Islet of Langerhans (tissue), 1 donor: Measurements from ENCODE around the gene CDC7.
"Not testable (repeated sequence)": the region's sequence is repeated elsewhere in the genome, so short reads cannot be mapped to it uniquely, and the experiment has no call there.

Experiments used
- FAIRE-seq: peaks from one replicate; lab custom pipeline; 2011; peaks lifted over from hg19 to GRCh38; lab: Jason Lieb, UNC

Gene CDC7

GRCh38 chr1:91511386-91511785 is 10.7 kb downstream of the CDC7 start:
- peak; percentile 94 for FAIRE-seq

GRCh38 chr1:91513160-91513559 is 12.5 kb downstream of the CDC7 start:
- peak; percentile 93 for FAIRE-seq

- FAIRE-seq, result no peak
Observed at GRCh38 chr1:91513706-91514105, 13.1 kb downstream of the CDC7 start.

DNA sequence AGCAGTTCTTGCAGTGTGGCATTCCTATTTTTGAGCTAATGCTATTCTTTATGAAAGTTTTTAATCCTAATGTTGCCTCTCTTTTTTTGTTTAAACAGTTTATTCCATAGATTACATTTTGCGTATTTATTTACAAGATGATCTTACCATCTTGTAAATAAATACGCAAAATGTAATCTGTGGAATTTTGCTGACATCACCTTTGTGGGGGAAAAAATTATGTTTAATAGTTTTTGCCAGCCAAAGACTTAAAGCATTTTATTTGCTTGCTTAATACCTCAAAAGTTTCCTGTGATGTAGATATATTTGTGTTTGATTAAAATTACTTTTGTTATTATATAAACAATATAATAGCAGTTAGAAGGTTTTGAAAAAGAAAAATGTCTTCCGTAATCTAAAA is 15.3 kb downstream of the CDC7 start:
- FAIRE-seq, result peak; percentile 74

- not testable (repeated sequence) for FAIRE-seq
Observed at GRCh38 chr1:91516605-91517004, 16.0 kb downstream of the CDC7 start.

- FAIRE-seq, result not testable (repeated sequence)
Observed at GRCh38 chr1:91519167-91519566, 18.5 kb downstream of the CDC7 start.

DNA sequence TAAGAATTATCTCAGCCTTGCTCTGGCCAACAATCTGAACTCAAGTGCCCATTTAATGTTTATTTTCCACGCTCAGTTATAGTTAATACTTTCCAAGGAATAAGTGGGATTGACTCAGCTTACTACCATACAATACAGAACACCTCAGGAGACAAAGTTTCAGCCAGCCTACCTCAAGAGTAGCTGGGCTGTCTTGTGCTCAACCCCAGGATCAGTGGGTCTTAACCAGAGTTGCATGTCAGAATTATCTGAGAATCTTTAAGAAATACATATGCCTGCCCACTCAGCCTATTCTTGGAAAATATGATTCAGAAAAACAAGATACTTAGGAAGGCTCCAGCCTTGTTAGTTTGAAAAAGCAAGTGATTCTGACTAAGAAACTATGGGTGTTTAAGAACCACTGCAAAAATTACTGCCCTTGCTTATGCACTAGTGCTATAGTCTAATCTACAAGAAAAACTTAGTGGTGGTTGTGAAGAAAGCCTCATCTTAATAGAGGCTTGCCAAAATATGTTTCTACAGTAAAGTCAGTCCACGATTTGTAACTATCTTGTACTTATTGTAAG is 20.4 kb downstream of the CDC7 start:
- no peak for FAIRE-seq

GRCh38 chr1:91523482-91523881 is 22.8 kb downstream of the CDC7 start:
- no peak for FAIRE-seq

DNA sequence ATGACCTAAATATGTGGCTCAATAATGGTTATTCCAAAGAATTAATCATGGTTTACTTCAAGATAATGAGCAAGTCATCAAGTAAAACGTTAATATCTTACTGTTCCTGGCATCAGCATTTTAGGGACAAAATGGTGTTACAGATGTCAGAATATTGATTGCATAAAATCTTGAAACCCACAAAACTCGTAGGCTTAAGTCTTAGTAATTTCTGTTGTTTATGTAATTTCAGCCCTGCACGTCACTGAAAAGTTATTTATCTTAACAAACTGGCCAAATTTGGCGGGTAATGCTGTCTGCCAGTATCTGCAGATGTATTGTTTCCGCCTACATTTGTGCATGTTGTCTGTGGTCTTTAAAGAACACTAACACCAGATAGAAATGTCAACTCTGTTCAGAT is 25.8 kb downstream of the CDC7 start:
- no peak for FAIRE-seq

GRCh38 chr1:91527266-91527765 is 26.7 kb downstream of the CDC7 start:
- FAIRE-seq, result no peak

DNA sequence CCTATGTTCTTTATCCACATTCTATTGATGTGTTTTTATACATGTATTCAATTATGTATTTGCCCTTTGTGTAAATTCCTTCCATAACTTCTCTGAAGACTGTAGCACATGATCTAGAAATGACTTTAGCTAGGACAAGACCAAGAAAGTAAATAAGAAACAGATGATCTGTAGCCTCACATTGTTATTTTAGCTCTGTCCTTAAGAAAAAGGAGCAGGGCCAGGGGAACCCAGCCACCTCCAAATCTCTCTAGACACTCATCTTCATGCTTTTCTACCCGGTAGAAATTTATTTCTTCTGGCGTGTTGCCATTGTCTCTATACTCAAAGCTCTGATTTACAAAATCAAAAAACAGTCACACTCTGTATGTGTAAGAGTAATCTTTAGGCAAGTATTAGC is 27.1 kb downstream of the CDC7 start:
- no peak for FAIRE-seq

DNA sequence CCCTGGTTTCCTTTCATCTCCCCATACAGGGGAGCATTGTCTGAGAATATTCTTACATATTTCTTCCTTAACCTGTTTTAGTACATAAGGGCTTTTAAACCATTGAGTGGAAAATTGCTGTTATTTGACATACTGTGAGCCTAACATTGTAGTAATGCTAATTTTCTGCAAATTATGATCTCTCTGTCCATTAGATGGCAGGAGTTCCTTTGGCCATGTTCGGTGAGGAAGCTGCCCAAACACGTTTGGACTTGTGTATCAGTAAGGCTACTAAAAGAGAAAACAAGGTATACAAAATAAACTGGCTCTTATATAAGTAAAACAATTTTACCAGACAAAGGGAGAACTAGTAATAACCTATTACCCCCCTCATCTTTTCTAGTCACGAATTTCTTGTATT is 29.2 kb downstream of the CDC7 start:
- FAIRE-seq, result no peak

- no peak for FAIRE-seq
Observed at GRCh38 chr1:91533361-91534024, 32.8 kb downstream of the CDC7 start.

GRCh38 chr1:91535441-91535840 is 34.8 kb downstream of the CDC7 start:
- no peak for FAIRE-seq

GRCh38 chr1:91537281-91537986 is 36.8 kb downstream of the CDC7 start:
- FAIRE-seq, result no peak

GRCh38 chr1:91537987-91538304 is 37.3 kb downstream of the CDC7 start:
- no peak for FAIRE-seq

- no peak for FAIRE-seq
Observed at GRCh38 chr1:91540910-91541309, 40.3 kb downstream of the CDC7 start.

- FAIRE-seq, result no peak
Observed at GRCh38 chr1:91541918-91542533, 41.4 kb downstream of the CDC7 start.

DNA sequence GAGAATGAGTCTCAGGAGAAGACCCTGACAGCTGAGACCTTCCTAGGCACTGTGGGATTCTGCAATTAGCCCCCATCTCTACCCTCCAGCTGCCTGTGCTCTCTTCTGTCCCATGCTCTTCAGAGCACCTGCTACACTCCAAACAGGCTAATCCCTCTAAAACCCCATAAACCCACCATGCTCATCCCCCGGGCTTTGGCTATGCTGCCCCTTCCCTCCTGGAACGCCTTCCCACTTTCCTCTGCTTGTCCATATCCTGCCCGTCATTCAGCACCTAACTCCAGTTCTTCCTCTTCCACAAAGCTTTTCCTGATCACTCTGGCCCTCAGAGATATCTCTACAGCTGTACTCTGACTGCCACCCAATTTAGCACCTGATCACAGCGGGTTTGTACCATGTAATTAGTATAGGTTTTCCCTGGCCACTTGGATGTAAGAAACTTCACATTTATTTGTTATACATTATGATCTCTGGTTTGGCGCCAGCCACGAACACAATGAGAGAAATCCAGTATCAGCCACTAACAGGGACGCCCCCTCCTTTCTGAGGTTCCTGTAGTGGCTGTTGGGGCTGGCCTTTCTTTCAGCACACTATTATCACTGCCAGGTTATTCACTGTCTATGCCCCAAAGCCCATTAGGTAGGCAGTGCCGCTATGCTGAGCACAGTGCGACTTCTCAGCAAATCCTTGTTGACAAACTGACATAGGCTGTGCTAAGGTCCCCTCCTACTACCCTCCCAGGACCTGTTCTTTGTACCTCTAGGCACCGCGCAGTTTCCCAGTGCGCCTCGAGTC is 45.1 kb downstream of the CDC7 start:
- no peak for FAIRE-seq

DNA sequence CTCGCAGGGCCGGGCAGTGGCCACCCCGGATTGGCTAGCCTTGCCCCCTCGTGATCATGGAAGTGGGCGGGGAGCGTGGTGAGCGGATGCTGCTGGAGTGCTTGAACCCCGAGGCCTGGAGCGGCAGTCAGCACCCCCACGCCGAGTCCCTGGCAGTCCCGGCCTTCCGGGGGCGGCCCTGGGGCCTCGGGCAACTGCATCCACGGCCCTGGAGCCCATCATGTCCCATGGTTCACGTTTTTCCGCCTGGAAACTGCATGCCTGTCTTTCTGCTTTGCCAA is 45.6 kb downstream of the CDC7 start:
- FAIRE-seq, result no peak

DNA sequence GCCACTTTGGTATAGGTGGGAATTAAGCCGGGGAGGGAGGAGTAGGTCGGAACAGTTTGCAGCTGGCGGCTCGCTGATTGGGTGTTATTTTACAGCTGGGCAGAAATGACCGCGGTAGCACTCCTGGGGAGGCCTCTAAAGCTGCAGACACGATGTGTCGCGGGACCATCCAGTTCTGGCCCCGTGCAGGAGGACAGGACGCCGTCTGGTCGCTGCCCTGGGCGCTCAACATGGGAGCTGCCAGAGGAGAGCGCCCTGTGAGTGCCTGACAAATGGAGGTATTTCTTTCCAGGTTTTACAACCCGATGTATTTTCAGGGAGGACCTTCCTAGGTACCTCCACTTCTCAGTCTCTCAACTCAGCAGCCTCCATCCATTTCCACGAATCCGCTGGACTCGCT is 46.2 kb downstream of the CDC7 start:
- FAIRE-seq, result no peak

DNA sequence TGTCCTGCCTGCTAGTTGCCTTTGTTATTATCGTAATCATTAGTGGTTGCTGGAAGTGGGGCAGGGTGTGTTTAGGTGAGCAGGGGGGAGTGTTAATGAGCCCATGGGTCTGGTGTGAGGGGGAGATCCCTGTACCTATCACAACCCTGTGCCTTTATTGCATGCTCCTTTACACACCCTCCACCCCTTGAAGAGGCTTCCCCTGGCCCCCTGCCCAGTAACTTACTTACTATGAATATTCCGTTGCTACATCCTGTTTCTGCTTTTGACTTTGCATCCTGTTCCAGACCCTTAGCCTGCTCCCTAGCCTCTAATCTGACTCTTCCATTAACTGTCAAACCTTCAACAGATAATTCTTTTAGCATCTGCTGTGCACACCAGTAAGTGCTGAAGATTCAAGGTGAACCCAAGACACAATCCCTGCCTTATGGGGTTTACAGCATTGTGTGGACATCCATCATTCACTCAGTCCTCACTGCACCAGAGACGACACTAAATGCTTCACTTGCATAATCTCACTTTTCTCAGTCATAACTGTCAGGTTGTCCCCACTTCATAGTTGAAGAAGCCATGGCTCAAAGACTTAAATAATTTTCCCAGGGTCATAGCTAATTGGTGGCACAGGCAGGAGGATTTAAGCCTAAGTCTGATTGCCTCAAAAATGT is 47.9 kb downstream of the CDC7 start:
- FAIRE-seq, result no peak
